ENCODE results near the gene GOLM1.

Gene GOLM1

DNA sequence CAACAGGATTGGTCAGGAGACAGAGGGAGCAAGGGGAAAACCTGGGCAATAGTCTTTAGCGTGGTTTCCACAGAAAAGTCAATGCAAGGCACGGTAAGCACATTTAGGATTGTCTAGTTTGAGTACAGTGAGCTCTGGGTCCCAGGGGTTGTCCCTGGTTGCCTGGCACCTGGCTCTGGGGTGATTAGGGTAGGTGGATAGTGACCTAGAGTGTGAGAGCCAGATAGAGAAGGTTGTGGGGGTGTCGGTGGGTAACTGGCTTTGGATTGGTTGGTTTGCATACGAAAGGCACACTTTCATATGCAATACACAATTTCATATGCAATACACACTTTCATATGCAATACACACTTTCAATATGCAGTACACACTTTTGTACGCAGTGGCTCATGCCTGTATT, 20.1 kb upstream of the GOLM1 start:
- TF ChIP-seq CEBPB (IDR thresholded peaks at IDR 0.05): no peak
- no peak for TF ChIP-seq TEAD4 (IDR thresholded peaks at IDR 0.05)

DNA sequence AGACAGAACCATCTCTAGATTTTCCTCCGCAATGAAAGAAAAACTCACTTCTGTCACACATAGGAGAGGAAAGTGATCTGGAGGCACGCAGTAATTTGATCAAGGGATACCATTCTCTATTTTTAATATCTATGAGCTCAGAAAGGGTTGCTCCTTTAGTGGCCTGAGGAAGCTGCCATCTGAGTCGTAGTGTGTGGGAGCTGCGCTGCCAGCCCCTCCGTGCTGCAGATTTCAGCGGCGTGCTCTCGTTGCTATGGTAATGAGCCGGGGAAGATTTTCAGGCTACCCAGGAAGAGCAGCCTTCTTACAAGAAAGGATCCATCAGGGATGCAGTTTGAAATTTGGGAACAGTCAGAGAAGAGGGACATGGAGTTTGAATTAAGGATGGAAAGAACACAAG, 17.1 kb upstream of the GOLM1 start:
- TF ChIP-seq YY1 (IDR thresholded peaks at IDR 0.05; ENCODE audit: low read depth) (no peak), RAD21 (IDR thresholded peaks at IDR 0.05; ENCODE audit: low read depth) (no peak), TCF12 (IDR thresholded peaks at IDR 0.05; ENCODE audit: low read depth) (no peak), FOXM1 (IDR thresholded peaks at IDR 0.05; ENCODE audit: borderline replicate concordance, low read depth) (no peak), CEBPB (IDR thresholded peaks at IDR 0.05) (no peak), EGR1 (IDR thresholded peaks at IDR 0.05) (no peak), NFIC (IDR thresholded peaks at IDR 0.05) (no peak), EP300 (IDR thresholded peaks at IDR 0.05; ENCODE audit: borderline replicate concordance) (no peak), ZBTB7A (IDR thresholded peaks at IDR 0.05; ENCODE audit: low read depth) (no peak), CREB1 (IDR thresholded peaks at IDR 0.05; ENCODE audit: low read depth) (no peak), TEAD4 (IDR thresholded peaks at IDR 0.05) (no peak), TAF1 (IDR thresholded peaks at IDR 0.05; ENCODE audit: low read depth) (no peak)
- TF ChIP-seq, protein P1, sequence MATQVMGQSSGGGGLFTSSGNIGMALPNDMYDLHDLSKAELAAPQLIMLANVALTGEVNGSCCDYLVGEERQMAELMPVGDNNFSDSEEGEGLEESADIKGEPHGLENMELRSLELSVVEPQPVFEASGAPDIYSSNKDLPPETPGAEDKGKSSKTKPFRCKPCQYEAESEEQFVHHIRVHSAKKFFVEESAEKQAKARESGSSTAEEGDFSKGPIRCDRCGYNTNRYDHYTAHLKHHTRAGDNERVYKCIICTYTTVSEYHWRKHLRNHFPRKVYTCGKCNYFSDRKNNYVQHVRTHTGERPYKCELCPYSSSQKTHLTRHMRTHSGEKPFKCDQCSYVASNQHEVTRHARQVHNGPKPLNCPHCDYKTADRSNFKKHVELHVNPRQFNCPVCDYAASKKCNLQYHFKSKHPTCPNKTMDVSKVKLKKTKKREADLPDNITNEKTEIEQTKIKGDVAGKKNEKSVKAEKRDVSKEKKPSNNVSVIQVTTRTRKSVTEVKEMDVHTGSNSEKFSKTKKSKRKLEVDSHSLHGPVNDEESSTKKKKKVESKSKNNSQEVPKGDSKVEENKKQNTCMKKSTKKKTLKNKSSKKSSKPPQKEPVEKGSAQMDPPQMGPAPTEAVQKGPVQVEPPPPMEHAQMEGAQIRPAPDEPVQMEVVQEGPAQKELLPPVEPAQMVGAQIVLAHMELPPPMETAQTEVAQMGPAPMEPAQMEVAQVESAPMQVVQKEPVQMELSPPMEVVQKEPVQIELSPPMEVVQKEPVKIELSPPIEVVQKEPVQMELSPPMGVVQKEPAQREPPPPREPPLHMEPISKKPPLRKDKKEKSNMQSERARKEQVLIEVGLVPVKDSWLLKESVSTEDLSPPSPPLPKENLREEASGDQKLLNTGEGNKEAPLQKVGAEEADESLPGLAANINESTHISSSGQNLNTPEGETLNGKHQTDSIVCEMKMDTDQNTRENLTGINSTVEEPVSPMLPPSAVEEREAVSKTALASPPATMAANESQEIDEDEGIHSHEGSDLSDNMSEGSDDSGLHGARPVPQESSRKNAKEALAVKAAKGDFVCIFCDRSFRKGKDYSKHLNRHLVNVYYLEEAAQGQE (IDR thresholded peaks at IDR 0.05; ENCODE audit: low read depth): no peak
- TF ChIP-seq, protein P2, sequence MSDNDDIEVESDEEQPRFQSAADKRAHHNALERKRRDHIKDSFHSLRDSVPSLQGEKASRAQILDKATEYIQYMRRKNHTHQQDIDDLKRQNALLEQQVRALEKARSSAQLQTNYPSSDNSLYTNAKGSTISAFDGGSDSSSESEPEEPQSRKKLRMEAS (IDR thresholded peaks at IDR 0.05): no peak
- TF ChIP-seq, protein P3, sequence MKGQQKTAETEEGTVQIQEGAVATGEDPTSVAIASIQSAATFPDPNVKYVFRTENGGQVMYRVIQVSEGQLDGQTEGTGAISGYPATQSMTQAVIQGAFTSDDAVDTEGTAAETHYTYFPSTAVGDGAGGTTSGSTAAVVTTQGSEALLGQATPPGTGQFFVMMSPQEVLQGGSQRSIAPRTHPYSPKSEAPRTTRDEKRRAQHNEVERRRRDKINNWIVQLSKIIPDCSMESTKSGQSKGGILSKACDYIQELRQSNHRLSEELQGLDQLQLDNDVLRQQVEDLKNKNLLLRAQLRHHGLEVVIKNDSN (IDR thresholded peaks at IDR 0.05): no peak

DNA sequence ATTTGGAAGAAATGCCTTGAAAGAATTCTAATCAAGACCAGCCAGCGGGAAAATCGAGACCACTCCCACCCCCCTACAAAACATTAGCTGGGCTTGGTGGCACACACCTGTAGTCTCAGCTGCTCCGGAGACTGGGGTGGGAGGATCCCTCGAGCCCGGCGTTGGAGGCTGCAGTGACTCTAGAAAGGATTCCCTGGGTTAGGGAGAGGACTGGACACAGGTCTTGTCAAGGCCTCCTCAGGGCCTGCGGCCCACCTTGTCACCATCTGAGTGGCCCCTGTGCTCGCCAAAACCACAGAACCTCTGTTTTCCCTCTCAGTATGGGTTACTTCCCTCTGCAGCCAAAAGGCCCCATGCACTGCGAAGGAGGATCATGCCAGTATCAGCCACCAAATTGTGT, 16.5 kb upstream of the GOLM1 start:
- TF ChIP-seq RAD21 (IDR thresholded peaks at IDR 0.05; ENCODE audit: low read depth) (no peak), FOXM1 (IDR thresholded peaks at IDR 0.05; ENCODE audit: borderline replicate concordance, low read depth) (no peak), CEBPB (IDR thresholded peaks at IDR 0.05) (no peak), YY1 (IDR thresholded peaks at IDR 0.05; ENCODE audit: low read depth) (no peak)
- TF ChIP-seq, protein P2 (IDR thresholded peaks at IDR 0.05): no peak

DNA sequence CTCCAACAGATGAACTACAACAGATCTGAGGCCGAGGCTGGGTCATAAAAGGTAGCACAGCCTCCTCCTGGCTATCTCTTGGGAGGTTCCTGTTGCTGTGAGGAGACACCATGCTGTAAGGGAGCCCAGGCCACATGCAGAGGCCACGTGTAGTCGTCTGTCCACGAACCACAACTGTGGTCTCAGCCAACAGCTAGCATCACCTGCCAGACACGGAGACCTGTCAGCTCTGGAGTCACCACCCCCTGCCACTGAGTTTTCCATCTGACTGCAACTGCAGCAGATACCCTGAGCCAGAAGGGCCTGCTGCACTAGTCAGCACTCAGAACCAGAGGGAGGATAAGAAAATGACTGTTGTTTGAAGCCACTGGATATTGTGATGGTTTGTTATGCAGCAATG, 12.7 kb upstream of the GOLM1 start:
- no peak for TF ChIP-seq CREB1 (IDR thresholded peaks at IDR 0.05; ENCODE audit: low read depth)
- no peak for TF ChIP-seq TAF1 (IDR thresholded peaks at IDR 0.05; ENCODE audit: low read depth)
- no peak for TF ChIP-seq TCF12 (IDR thresholded peaks at IDR 0.05; ENCODE audit: low read depth)
- TF ChIP-seq CEBPB (IDR thresholded peaks at IDR 0.05): no peak
- no peak for TF ChIP-seq EP300 (IDR thresholded peaks at IDR 0.05; ENCODE audit: borderline replicate concordance)
- TF ChIP-seq RAD21 (IDR thresholded peaks at IDR 0.05; ENCODE audit: low read depth): no peak
- TF ChIP-seq EGR1 (IDR thresholded peaks at IDR 0.05): no peak
- TF ChIP-seq, protein P2 (IDR thresholded peaks at IDR 0.05): no peak
- no peak for TF ChIP-seq FOXM1 (IDR thresholded peaks at IDR 0.05; ENCODE audit: borderline replicate concordance, low read depth)
- TF ChIP-seq TEAD4 (IDR thresholded peaks at IDR 0.05): no peak
- TF ChIP-seq, protein P3 (IDR thresholded peaks at IDR 0.05): no peak
- TF ChIP-seq, protein P1 (IDR thresholded peaks at IDR 0.05; ENCODE audit: low read depth): no peak
- TF ChIP-seq ZBTB7A (IDR thresholded peaks at IDR 0.05; ENCODE audit: low read depth): no peak
- no peak for TF ChIP-seq NFIC (IDR thresholded peaks at IDR 0.05)

DNA sequence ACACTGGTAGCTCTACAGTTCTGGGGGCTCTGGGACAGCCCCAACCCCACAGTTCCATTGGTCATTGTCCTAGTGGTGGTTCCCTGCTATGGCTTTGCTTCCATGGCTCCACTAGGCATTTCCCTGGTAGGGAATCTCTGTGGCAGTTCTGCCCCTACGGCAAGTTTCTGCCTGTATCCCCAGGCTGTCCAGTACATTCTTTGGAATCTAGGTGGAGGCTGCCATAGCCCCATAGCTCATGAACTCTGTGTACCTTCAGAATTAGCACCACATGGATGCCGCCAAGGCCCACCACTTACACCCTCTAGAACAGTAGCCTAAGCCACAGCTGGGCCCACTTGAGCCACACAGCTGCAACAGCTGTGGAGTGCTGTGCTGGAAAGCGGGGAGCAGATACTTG, 3.3 kb upstream of the GOLM1 start:
- no peak for TF ChIP-seq CEBPB (IDR thresholded peaks at IDR 0.05)
- TF ChIP-seq, protein P2 (IDR thresholded peaks at IDR 0.05): no peak
- no peak for TF ChIP-seq TCF12 (IDR thresholded peaks at IDR 0.05; ENCODE audit: low read depth)
- TF ChIP-seq EP300 (IDR thresholded peaks at IDR 0.05; ENCODE audit: borderline replicate concordance): no peak
- TF ChIP-seq NFIC (IDR thresholded peaks at IDR 0.05): no peak
- no peak for TF ChIP-seq TEAD4 (IDR thresholded peaks at IDR 0.05)
- TF ChIP-seq EGR1 (IDR thresholded peaks at IDR 0.05): no peak
- TF ChIP-seq, protein P3 (IDR thresholded peaks at IDR 0.05): no peak
- TF ChIP-seq RAD21 (IDR thresholded peaks at IDR 0.05; ENCODE audit: low read depth): no peak
- TF ChIP-seq, protein P1 (IDR thresholded peaks at IDR 0.05; ENCODE audit: low read depth): no peak
- TF ChIP-seq TAF1 (IDR thresholded peaks at IDR 0.05; ENCODE audit: low read depth): no peak
- no peak for TF ChIP-seq YY1 (IDR thresholded peaks at IDR 0.05; ENCODE audit: low read depth)
- no peak for TF ChIP-seq CREB1 (IDR thresholded peaks at IDR 0.05; ENCODE audit: low read depth)
- TF ChIP-seq ZBTB7A (IDR thresholded peaks at IDR 0.05; ENCODE audit: low read depth): no peak
- no peak for TF ChIP-seq FOXM1 (IDR thresholded peaks at IDR 0.05; ENCODE audit: borderline replicate concordance, low read depth)

All from Ishikawa (cell line).